Measurements from ENCODE around the gene EVI2A. TPM values are rescaled to one million over a fixed set of nuclear protein-coding genes. Genes with fewer than 3 reads are reported as not detected.
"Not testable (repeated sequence)": the region's sequence is repeated elsewhere in the genome, so short reads cannot be mapped to it uniquely, and the experiment has no call there.

The EVI2A gene
- polyA plus RNA-seq, 3 donors: 121 to 138 (median 125) TPM

DNA sequence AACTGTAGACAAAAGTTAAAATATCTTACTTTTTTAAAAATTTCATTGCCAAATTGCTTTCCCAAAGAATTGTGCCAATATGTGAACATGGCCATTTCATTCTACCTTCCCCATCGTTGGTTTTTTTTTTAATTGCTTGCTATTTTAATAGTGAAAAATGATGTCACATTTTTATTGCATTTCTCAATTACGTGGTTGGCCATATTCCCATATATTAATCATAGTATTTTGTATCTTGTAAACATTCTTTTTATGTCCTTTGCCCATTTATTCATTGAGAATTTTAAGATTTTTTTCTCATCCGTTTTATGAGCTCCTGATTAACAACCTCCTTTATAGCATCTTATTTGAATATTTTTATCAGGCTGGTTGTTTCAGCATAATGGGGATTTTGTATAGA lies 31.6 kb downstream of the EVI2A start:
- no peak overlapping the region for H3K27ac ChIP-seq (ENCODE audit: low read depth in 1 of 2, low read length in 2 of 2)
- no CpG with 5 or more reads among the region's 3 CpGs for WGBS (ENCODE audit: insufficient coverage)
- TF ChIP-seq, protein P1, sequence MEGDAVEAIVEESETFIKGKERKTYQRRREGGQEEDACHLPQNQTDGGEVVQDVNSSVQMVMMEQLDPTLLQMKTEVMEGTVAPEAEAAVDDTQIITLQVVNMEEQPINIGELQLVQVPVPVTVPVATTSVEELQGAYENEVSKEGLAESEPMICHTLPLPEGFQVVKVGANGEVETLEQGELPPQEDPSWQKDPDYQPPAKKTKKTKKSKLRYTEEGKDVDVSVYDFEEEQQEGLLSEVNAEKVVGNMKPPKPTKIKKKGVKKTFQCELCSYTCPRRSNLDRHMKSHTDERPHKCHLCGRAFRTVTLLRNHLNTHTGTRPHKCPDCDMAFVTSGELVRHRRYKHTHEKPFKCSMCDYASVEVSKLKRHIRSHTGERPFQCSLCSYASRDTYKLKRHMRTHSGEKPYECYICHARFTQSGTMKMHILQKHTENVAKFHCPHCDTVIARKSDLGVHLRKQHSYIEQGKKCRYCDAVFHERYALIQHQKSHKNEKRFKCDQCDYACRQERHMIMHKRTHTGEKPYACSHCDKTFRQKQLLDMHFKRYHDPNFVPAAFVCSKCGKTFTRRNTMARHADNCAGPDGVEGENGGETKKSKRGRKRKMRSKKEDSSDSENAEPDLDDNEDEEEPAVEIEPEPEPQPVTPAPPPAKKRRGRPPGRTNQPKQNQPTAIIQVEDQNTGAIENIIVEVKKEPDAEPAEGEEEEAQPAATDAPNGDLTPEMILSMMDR (IDR thresholded peaks at IDR 0.05): no peak
- H3K36me3 ChIP-seq (replicated peaks in 1 of 2; ENCODE audit: control insufficient read depth in 1 of 2, insufficient read depth in 2 of 2, low read length in 2 of 2): no peaks in the 10 kb centered on the region
- Mint-ChIP-seq H3K4me3 (no peak overlapping the region), H3K27ac (peak overlapping the region in 1 of 7 donors; percentile 3), H3K4me1 (peaks cover 9% of the 10 kb centered on the region), H3K36me3 (peaks cover 0 to 6% of the 10 kb centered on the region in 2 donors), H3K27me3 (ENCODE audit: low read depth in 3 of 3) (no peaks in the 10 kb centered on the region), H3K9me3 (no peaks in the 10 kb centered on the region)
- no peak overlapping the region for H3K4me3 ChIP-seq (replicated peaks in 1 of 3; ENCODE audit: low read depth in 2 of 3, low read length in 3 of 3)
- H2AFZ ChIP-seq (ENCODE audit: insufficient read depth, low read depth, low read length, poor library complexity, severe bottlenecking): no peak overlapping the region
- no peak overlapping the region for H3K9ac ChIP-seq (ENCODE audit: insufficient read depth, low read length, poor library complexity, severe bottlenecking)
- no peaks in the 10 kb centered on the region for H3K79me2 ChIP-seq (ENCODE audit: insufficient read depth, low read length)
- no peak for DNase-seq
- H3K4me2 ChIP-seq (replicated peaks; ENCODE audit: extremely low read depth, low read length, poor library complexity, severe bottlenecking): no peak overlapping the region
- H4K20me1 ChIP-seq (ENCODE audit: insufficient read depth, low read length): no peaks in the 10 kb centered on the region
- H3K9me3 ChIP-seq (replicated peaks in 1 of 2; ENCODE audit: control insufficient read depth in 1 of 2, insufficient read depth in 1 of 2, low read length in 2 of 2): no peaks in the 10 kb centered on the region
- H3K4me1 ChIP-seq (ENCODE audit: control insufficient read depth in 1 of 2, insufficient read depth in 2 of 2, low read length in 2 of 2): peaks cover 0 to 7% of the 10 kb centered on the region in 2 donors
- intact Hi-C loops (cut with micrococcal nuclease): loop anchor here in 1 of 2 donors (10.0 kb wide), 1 partner anchor 75 kb away; no protein-coding TSS in a partner anchor
- H3K27me3 ChIP-seq (ENCODE audit: control insufficient read depth in 2 of 2, insufficient read depth in 2 of 2, low read length in 2 of 2): no peaks in the 10 kb centered on the region

DNA sequence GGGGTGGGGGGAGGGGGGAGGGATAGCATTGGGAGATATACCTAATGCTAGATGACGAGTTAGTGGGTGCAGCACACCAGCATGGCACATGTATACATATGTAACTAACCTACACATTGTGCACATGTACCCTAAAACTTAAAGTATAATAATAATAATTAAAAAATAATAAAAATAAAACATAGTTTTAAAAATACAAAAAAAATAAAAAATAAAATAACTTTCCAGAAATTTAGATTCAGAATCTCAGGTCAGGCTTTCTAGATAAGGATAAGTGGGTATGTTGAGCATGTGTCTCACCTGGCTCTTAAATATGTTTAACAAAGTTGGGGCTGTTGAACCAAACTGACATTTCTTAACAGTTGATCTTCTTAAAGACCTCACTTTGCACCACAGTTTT lies 33.5 kb downstream of the EVI2A start:
- DNase-seq; H3K9ac ChIP-seq (ENCODE audit: insufficient read depth, low read length, poor library complexity, severe bottlenecking); H3K4me2 ChIP-seq (replicated peaks; ENCODE audit: extremely low read depth, low read length, poor library complexity, severe bottlenecking); H3K9me3 Mint-ChIP-seq; H3K36me3 ChIP-seq (replicated peaks in 1 of 2; ENCODE audit: control insufficient read depth in 1 of 2, insufficient read depth in 2 of 2, low read length in 2 of 2); H3K4me1 Mint-ChIP-seq; H3K4me3 ChIP-seq (replicated peaks in 1 of 3; ENCODE audit: low read depth in 2 of 3, low read length in 3 of 3); H3K79me2 ChIP-seq (ENCODE audit: insufficient read depth, low read length); H3K27ac ChIP-seq (ENCODE audit: low read depth in 1 of 2, low read length in 2 of 2); H3K9me3 ChIP-seq (replicated peaks in 1 of 2; ENCODE audit: control insufficient read depth in 1 of 2, insufficient read depth in 1 of 2, low read length in 2 of 2); H3K36me3 Mint-ChIP-seq; H3K27me3 Mint-ChIP-seq (ENCODE audit: low read depth in 3 of 3); H2AFZ ChIP-seq (ENCODE audit: insufficient read depth, low read depth, low read length, poor library complexity, severe bottlenecking); H3K27ac Mint-ChIP-seq; H4K20me1 ChIP-seq (ENCODE audit: insufficient read depth, low read length); H3K4me1 ChIP-seq (ENCODE audit: control insufficient read depth in 1 of 2, insufficient read depth in 2 of 2, low read length in 2 of 2); H3K27me3 ChIP-seq (ENCODE audit: control insufficient read depth in 2 of 2, insufficient read depth in 2 of 2, low read length in 2 of 2); H3K4me3 Mint-ChIP-seq; intact Hi-C loops (cut with micrococcal nuclease): not testable (repeated sequence)
- no CpG with 5 or more reads among the region's 1 CpG for WGBS (ENCODE audit: insufficient coverage)

Measured in CD14-positive monocyte (primary cell).